ENCODE results near the gene P2RX2.

Gene P2RX2

GRCh38 chr12:132665149-132665491 is 46.5 kb downstream of the P2RX2 start:
- TF ChIP-seq, protein P1, sequence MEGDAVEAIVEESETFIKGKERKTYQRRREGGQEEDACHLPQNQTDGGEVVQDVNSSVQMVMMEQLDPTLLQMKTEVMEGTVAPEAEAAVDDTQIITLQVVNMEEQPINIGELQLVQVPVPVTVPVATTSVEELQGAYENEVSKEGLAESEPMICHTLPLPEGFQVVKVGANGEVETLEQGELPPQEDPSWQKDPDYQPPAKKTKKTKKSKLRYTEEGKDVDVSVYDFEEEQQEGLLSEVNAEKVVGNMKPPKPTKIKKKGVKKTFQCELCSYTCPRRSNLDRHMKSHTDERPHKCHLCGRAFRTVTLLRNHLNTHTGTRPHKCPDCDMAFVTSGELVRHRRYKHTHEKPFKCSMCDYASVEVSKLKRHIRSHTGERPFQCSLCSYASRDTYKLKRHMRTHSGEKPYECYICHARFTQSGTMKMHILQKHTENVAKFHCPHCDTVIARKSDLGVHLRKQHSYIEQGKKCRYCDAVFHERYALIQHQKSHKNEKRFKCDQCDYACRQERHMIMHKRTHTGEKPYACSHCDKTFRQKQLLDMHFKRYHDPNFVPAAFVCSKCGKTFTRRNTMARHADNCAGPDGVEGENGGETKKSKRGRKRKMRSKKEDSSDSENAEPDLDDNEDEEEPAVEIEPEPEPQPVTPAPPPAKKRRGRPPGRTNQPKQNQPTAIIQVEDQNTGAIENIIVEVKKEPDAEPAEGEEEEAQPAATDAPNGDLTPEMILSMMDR (IDR thresholded peaks at IDR 0.05; ENCODE audit: borderline replicate concordance, control extremely low read depth, extremely low read depth, insufficient read depth, missing control alignments): no peak
- in situ Hi-C loops (cut with MboI; ENCODE audit: low sequenced_read_pairs, unreplicated experiment): no loop called here
- DNase-seq (ENCODE audit: low spot score): no peak

DNA sequence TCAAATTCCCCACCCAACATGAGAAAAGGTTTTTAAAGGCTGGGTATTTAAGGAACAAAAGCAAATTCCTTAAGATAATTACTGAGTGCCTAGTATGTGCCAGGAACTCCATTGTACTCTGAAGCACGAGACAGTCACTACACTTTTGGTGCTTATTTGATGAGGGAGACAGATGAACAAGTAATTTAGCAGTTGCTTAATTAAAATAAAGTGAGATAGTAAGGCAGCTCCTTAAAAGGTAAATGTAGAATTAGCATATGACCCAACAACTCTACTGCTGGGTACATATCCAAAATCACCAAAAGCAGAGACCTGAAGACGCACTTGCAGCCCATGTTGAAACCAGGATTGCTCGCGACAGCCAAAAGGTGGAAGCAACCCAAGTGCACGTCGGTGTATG is 47.2 kb downstream of the P2RX2 start:
- TF ChIP-seq, protein P1 (IDR thresholded peaks at IDR 0.05; ENCODE audit: borderline replicate concordance, control extremely low read depth, extremely low read depth, insufficient read depth, missing control alignments): no peak
- no peak for DNase-seq (ENCODE audit: low spot score)
- in situ Hi-C loops (cut with MboI; ENCODE audit: low sequenced_read_pairs, unreplicated experiment): no loop called here

GRCh38 chr12:132668191-132669088 is 49.9 kb downstream of the P2RX2 start:
- TF ChIP-seq, protein P1 (IDR thresholded peaks at IDR 0.05; ENCODE audit: borderline replicate concordance, control extremely low read depth, extremely low read depth, insufficient read depth, missing control alignments): no peak
- in situ Hi-C loops (cut with MboI; ENCODE audit: low sequenced_read_pairs, unreplicated experiment): no loop called here
- no peak for DNase-seq (ENCODE audit: low spot score)

DNA sequence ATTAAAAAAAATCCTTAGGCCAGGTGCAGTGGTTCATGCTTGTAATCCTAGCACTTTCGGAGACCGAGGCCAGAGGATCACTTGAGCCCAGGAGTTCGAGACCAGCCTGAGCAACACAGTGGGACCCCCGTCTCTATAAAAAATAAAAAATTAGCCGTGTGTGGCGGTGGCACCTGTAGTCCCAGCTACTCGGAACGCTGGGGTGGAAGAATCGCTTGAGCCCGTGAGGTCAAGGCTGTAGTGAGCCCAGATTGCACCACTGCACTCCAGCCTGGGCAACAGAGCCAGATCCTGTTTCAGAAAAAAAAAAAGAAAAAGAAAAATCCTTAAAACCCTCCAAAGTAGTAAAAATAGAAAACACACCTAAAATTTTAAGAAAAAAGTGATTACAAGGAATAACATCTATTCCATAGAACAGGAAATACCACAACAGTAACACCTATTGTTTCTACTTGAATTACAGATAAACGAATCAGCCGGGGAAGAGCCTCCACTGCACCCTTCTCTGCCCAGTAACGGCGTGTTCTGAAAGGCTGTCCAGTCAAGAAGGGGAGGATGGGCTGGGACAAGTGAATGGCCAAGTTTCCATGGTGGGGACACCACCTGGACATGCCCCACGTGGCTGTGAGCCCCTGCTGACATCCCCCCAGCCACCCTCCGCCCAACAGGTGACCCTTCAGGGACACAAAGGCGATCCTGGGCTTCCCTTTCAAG is 50.7 kb downstream of the P2RX2 start:
- TF ChIP-seq, protein P1 (IDR thresholded peaks at IDR 0.05; ENCODE audit: borderline replicate concordance, control extremely low read depth, extremely low read depth, insufficient read depth, missing control alignments): no peak
- in situ Hi-C loops (cut with MboI; ENCODE audit: low sequenced_read_pairs, unreplicated experiment): no loop called here
- DNase-seq (ENCODE audit: low spot score): no peak
